Nephron progenitor cell (in vitro differentiated cells): ENCODE measurements around the gene PTPN3.

ENCODE experiments used
- DNase-seq: peaks from one replicate; pipeline ENCODE4 v3.0.0; 2021
- H3K27ac Mint-ChIP-seq: 2 replicates; pipeline ENCODE4 v1.8.0; 2021; ENCODE audit warnings: mild to moderate bottlenecking, moderate library complexity, mixed read lengths
- H3K27me3 Mint-ChIP-seq: 2 replicates; pipeline ENCODE4 v1.8.0; 2021; ENCODE audit warnings: mild to moderate bottlenecking, low read depth, mixed read lengths; ENCODE audit not compliant: poor library complexity
- H3K36me3 Mint-ChIP-seq: 2 replicates; pipeline ENCODE4 v1.8.0; 2021; ENCODE audit warnings: low read depth, mixed read lengths
- H3K4me1 Mint-ChIP-seq: 2 replicates; pipeline ENCODE4 v1.8.0; 2021; ENCODE audit warnings: mixed read lengths
- H3K4me3 Mint-ChIP-seq: 2 replicates; pipeline ENCODE4 v1.8.0; 2021; ENCODE audit warnings: mild to moderate bottlenecking, moderate library complexity, mixed read lengths
- H3K9me3 Mint-ChIP-seq: 2 replicates; pipeline ENCODE4 v1.8.0; 2021; ENCODE audit warnings: mild to moderate bottlenecking, moderate library complexity, mixed read lengths
- CTCF ChIP-seq: fragments of 200-600 bp; sonication (generic); IDR thresholded peaks from 2 replicates; pipeline ENCODE4 v1.5.0; 2021; ENCODE audit warnings: antibody characterized with exemption

The PTPN3 gene

GRCh38 chr9:109453210-109453842 is 44.8 kb downstream of the PTPN3 start:
- H3K36me3 Mint-ChIP-seq, result no peaks in the 10 kb centered on the region
- H3K27ac Mint-ChIP-seq, result no peak overlapping the region
- H3K4me1 Mint-ChIP-seq, result peaks cover 13% of the 10 kb centered on the region
- no peaks in the 10 kb centered on the region for H3K9me3 Mint-ChIP-seq
- peaks cover 8% of the 10 kb centered on the region for H3K27me3 Mint-ChIP-seq
- no peak for TF ChIP-seq CTCF
- no peak for DNase-seq
- H3K4me3 Mint-ChIP-seq, result no peak overlapping the region

- Mint-ChIP-seq H3K27ac (no peak overlapping the region), H3K36me3 (no peaks in the 10 kb centered on the region), H3K4me1 (peaks cover 18% of the 10 kb centered on the region), H3K4me3 (no peak overlapping the region), H3K9me3 (no peaks in the 10 kb centered on the region), H3K27me3 (peaks cover 8% of the 10 kb centered on the region)
- TF ChIP-seq CTCF, result no peak
- DNase-seq, result no peak
These were observed 45.3 kb downstream of the PTPN3 start for GRCh38 chr9:109452761-109453160.

DNA sequence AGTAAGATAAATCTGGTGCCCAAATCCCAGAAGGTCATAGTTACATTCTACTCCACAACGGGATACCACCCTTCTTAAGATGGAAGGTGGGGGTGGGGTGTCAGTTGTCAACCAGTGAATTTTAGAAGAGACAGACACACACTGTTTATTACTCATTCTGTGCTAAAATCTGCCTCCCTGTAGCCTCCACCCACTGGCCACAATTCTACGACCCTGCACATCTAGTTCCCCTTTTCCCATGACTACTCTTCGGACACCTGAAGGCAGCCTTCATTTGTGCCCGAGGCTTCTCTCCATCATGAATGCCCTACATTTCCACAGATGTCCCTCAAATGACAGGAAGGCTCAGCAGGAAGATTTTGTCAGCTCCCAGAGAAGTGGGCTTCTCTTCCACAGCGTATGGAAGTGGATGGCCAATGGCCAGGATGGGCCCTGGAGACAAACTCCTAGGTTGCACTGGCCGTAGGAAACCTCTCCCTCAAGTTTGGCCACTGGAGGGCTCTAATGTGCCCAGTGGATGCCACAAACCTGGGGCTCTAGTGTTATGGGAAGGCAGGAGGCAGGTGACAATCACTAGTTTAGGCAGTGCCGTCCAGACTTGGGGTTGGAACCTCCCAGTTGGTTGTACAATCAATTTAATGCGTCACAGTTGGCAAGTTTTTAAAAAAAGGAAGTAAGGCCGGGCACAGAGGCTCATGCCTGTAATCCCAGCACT is 46.6 kb downstream of the PTPN3 start:
- Mint-ChIP-seq H3K27ac (no peak overlapping the region), H3K27me3 (peaks cover 3% of the 10 kb centered on the region), H3K9me3 (no peaks in the 10 kb centered on the region), H3K4me3 (no peak overlapping the region), H3K4me1 (peaks cover 20% of the 10 kb centered on the region), H3K36me3 (no peaks in the 10 kb centered on the region)
- no peak for TF ChIP-seq CTCF
- DNase-seq, result no peak

DNA sequence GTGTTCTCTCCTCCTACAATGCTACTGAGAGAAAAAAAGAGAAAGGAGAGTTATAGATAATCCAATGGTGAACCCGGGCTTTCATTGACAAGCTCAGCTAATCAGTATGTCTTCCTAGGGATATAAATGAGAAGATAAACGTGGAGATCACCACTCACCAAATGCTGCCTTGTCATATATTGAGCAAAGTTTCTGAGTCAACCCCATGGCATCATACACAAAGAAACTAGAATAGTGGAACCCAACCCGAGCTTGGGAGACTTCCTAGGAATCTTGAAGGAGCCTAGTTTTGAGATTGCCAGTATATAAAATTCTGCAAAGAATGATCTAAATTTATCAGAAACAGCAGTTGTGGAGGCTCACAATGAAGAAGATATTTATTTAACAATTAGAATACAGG is 47.8 kb downstream of the PTPN3 start:
- Mint-ChIP-seq H3K27me3 (no peaks in the 10 kb centered on the region), H3K4me1 (peaks cover 15% of the 10 kb centered on the region), H3K36me3 (no peaks in the 10 kb centered on the region), H3K27ac (no peak overlapping the region), H3K9me3 (no peaks in the 10 kb centered on the region), H3K4me3 (no peak overlapping the region)
- DNase-seq, result no peak
- TF ChIP-seq CTCF, result no peak

- no peaks in the 10 kb centered on the region for H3K27me3 Mint-ChIP-seq
- no peaks in the 10 kb centered on the region for H3K36me3 Mint-ChIP-seq
- peaks cover 14% of the 10 kb centered on the region for H3K4me1 Mint-ChIP-seq
- TF ChIP-seq CTCF, result no peak
- DNase-seq, result no peak
- H3K9me3 Mint-ChIP-seq, result no peaks in the 10 kb centered on the region
- H3K27ac Mint-ChIP-seq, result no peak overlapping the region
- H3K4me3 Mint-ChIP-seq, result no peak overlapping the region
These were observed 48.9 kb downstream of the PTPN3 start for GRCh38 chr9:109449036-109449798.
